PFSK-1 (cell line): ENCODE data around the gene RCN1.

Experiments
- FOXP2 ChIP-seq: optimal IDR thresholded peaks from 2 replicates; pipeline ENCODE3; 2011; ENCODE audit warnings: borderline replicate concordance, control low read depth, inconsistent platforms; ENCODE audit not compliant: insufficient read depth; ENCODE audit errors: extremely low read length, extremely low read depth
- POLR2AphosphoS5 ChIP-seq: IDR thresholded peaks from 2 replicates; pipeline ENCODE4 v1.6.1; 2012; ENCODE audit warnings: low read depth, mild to moderate bottlenecking, control low read depth, low read length, moderate library complexity
- SIN3A ChIP-seq: IDR thresholded peaks from 2 replicates; pipeline ENCODE4 v1.6.1; 2012; ENCODE audit warnings: mild to moderate bottlenecking, low read length, moderate library complexity, borderline replicate concordance; ENCODE audit not compliant: insufficient read depth
- TAF1 ChIP-seq: IDR thresholded peaks from 2 replicates; pipeline ENCODE4 v1.6.1; 2012; ENCODE audit warnings: low read length, control low read depth, borderline replicate concordance; ENCODE audit not compliant: insufficient read depth
- TF ChIP-seq, protein P1 (sequence below), 2 experiments: IDR thresholded peaks; 2 replicates each; pipeline versions ENCODE4 v1.6.1 to v1.8.0; 2011 to 2012; ENCODE audit warnings: low read depth in 2 of 2, low read length in 2 of 2, control low read depth in 1 of 2, inconsistent platforms in 1 of 2, mild to moderate bottlenecking in 1 of 2, moderate library complexity in 1 of 2; ENCODE audit not compliant: insufficient read depth in 1 of 2

Gene RCN1

DNA sequence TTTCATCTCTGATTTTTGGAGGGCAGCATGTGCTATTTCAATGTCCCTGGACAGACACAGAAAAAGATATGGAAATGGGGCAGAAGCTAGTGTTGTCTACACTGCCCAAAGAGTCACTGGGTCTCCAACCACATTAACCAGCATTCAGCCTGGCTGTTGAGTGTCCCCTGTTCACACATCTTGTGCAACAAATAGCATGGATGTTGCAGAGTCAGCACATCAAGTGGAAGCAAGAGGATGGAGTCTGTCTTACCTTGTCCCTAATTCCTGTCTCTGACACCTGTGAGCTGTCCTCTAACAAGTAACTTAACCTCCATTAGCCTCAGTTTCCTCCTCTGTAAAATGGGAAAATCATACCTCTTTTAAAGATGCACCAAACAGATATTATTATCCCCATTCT, 60.2 kb downstream of the RCN1 start:
- TF ChIP-seq FOXP2: no peak
- no peak for TF ChIP-seq SIN3A
- TF ChIP-seq TAF1: no peak
- TF ChIP-seq POLR2AphosphoS5: no peak
- TF ChIP-seq, protein P1, sequence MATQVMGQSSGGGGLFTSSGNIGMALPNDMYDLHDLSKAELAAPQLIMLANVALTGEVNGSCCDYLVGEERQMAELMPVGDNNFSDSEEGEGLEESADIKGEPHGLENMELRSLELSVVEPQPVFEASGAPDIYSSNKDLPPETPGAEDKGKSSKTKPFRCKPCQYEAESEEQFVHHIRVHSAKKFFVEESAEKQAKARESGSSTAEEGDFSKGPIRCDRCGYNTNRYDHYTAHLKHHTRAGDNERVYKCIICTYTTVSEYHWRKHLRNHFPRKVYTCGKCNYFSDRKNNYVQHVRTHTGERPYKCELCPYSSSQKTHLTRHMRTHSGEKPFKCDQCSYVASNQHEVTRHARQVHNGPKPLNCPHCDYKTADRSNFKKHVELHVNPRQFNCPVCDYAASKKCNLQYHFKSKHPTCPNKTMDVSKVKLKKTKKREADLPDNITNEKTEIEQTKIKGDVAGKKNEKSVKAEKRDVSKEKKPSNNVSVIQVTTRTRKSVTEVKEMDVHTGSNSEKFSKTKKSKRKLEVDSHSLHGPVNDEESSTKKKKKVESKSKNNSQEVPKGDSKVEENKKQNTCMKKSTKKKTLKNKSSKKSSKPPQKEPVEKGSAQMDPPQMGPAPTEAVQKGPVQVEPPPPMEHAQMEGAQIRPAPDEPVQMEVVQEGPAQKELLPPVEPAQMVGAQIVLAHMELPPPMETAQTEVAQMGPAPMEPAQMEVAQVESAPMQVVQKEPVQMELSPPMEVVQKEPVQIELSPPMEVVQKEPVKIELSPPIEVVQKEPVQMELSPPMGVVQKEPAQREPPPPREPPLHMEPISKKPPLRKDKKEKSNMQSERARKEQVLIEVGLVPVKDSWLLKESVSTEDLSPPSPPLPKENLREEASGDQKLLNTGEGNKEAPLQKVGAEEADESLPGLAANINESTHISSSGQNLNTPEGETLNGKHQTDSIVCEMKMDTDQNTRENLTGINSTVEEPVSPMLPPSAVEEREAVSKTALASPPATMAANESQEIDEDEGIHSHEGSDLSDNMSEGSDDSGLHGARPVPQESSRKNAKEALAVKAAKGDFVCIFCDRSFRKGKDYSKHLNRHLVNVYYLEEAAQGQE (IDR thresholded peaks at IDR 0.05; ENCODE audit: insufficient read depth in 1 of 2, low read depth in 2 of 2, low read length in 2 of 2): no peak

DNA sequence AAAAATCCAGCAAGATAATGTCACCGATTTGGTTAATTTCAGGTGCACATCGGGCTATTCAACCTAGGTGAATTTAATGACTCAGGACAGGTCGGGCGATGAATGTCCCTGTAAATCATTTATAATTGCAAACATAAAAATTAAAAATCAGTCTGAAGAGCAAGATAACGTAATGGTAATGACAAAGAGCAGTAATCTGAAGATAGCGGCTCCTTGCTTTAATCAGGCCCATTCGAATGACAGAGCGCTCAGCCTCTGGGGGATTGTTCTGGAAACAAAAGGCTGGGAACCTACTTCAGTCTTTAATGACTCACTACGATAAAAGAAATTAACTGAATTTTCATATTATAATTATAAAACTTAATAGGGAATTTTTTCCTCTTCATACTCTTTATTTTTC, 61.3 kb downstream of the RCN1 start:
- TF ChIP-seq FOXP2 (no peak), TAF1 (no peak), SIN3A (no peak), POLR2AphosphoS5 (no peak)
- TF ChIP-seq, protein P1 (IDR thresholded peaks at IDR 0.05; ENCODE audit: insufficient read depth in 1 of 2, low read depth in 2 of 2, low read length in 2 of 2): no peak

DNA sequence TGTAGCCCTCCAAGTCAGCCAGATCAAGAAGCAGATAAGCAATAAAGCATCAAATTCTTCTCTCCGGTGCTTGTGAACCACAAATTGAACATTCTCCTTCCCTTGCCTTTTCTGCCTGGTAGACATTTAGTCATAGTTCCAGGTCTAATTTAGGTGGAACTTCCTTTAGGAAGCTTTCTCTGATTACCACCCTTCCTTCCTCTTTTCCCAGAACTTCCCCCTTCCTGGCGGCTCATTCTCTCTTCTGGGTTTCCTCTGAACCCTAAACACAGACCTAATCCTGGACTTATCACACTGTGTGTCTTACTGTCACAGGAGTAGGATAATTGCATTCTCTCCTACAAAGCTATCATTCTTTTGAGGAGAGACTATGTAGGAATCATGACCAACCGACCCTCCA, 61.9 kb downstream of the RCN1 start:
- TF ChIP-seq TAF1 (no peak), FOXP2 (no peak), SIN3A (no peak), POLR2AphosphoS5 (no peak)
- TF ChIP-seq, protein P1 (IDR thresholded peaks at IDR 0.05; ENCODE audit: insufficient read depth in 1 of 2, low read depth in 2 of 2, low read length in 2 of 2): no peak

DNA sequence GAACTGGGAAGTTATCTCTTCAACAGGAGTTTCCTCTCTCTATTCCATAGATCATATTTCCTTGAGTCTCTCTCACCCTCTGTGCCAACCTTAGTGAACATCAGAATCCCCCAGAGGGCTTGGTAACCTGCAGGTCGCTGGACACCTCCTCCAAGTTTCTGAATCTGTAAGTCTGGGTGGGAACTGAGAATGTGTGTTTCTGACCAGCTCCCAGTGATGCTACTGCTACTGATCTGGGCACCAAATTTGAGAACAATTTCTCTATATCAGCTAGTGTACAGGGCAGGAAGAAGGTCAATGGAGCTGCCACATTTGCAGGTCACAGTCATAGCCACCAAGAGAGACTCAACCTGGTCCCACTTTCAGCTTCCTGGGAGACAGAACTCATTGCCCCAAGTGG, 62.9 kb downstream of the RCN1 start:
- TF ChIP-seq, protein P1 (IDR thresholded peaks at IDR 0.05; ENCODE audit: insufficient read depth in 1 of 2, low read depth in 2 of 2, low read length in 2 of 2): no peak
- no peak for TF ChIP-seq POLR2AphosphoS5
- TF ChIP-seq FOXP2: no peak
- TF ChIP-seq TAF1: no peak
- TF ChIP-seq SIN3A: no peak

DNA sequence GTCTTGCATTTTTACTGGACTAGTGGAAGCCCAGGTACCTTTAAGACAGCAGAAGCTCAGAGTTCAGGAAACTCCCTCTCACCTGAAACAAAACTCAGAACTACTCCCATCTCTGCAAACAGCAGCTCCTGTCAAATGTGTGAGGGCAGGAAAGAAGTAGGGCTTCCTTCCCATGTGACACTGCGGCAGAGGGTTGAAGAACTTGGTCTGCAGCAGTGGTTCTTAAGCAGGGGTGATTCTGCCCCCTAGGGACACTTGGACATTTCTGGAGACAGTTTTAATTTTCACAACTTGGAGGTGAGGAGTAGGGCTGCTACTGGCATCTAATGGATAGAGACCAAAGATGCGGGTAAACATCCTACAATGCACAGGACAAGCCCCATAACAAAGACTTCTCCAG, 63.4 kb downstream of the RCN1 start:
- TF ChIP-seq POLR2AphosphoS5 (no peak), FOXP2 (no peak), SIN3A (no peak), TAF1 (no peak)
- TF ChIP-seq, protein P1 (IDR thresholded peaks at IDR 0.05; ENCODE audit: insufficient read depth in 1 of 2, low read depth in 2 of 2, low read length in 2 of 2): no peak
